NCI-H1105 treated with DMSO at 0.1 percent for 48 hours (cell line): ENCODE measurements around the gene LINGO1.

Source experiments
- DNase-seq: peaks from one replicate; lab custom pipeline; 2025; lab: John Stamatoyannopoulos, UW

Gene LINGO1

DNA sequence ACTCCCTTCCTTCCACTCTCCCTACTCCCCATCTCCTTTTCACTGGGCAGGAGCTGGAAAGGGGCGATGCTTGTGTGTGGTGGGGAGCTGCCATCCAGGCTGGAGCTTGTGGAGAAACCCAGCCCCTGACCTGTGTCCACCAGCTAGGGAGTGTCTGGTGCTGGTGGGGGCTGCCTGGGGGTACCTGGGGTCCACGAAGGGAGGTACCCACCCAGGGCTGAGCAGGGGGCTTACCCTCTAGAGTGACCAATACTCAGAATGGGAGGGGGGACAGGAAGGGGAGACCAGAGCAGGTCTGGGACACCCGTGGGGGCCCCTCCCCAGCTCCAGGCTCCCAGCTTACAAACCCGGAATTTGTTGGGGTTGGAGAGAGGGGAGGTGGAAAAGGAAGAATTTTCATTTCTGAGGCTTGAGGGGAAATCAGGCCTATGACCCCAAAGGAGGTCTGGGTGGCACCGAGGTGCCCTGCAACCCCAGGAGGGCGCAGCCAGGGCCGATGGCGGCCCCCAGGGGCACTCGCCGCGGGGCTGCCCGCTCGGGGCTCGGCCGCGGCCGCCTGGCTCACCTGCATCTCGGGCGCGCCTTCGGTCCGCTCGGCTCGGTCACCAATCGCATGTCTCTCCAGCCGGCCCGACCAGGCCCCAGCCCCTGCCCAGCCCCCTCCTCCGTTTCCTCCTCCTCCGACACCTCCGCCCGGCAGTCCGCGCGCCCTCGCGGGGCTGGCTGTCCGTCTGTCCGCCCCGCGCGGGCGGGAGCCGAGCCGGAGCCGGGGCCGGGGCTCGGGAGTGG, 773 bp downstream of the LINGO1 start:
- no peak for DNase-seq

DNA sequence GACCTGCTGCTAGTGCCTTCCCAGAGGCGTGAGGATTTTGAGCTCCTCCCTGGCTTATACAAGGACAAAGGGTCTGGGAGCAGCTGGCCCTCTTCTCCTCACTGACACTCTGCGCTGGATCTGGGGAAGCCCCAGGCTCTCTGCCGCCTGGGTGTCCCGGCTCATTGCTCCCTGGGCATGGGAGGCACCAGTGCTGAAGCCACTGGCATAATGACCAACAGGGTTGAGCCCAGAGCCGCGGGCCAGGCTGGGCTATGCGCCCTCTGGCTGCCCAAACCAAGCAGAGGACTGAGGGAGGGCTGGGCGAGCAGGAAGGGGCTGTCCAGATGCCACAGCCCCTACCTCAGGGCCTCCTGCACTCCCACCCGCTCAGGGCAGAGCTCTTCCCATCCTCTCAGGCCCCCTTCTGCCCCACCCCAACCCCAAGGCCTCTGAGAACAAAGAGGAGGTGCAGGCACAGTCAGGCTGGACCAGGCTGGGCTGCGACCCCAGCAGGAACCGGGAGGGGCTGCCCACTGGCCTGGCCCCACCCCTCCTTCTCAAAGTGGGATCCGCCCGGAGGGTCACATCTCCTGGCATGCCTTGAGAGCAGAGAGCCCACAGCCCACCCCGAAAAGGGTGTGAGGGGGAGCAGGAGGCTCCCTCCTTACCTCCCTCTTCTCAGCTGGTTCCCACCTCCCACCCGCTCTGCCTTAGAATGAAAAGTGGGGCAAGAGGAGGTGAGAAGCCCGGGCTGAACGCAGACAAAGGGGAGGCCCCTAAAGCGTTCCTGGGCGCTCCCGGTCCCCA, 1.6 kb downstream of the LINGO1 start:
- DNase-seq: no peak

DNA sequence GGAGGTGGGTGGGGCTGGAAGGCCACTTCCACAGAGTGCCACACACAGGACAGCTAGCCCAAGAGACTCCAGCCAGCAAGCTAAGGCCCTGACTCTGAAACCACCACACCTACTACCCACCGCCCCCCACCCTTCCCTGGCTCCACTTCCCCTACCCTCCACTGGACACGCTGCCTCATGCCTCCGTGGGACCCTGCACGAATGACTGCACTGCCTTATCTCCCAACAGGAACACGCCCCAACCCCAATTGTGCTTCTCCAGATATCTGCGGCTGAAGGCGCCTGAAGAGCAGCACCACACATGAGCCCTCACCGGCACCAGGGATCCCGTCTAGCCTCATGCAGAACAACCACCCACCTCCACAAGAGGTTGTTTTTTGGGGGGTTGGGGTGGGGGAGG, 2.7 kb downstream of the LINGO1 start:
- no peak for DNase-seq

DNA sequence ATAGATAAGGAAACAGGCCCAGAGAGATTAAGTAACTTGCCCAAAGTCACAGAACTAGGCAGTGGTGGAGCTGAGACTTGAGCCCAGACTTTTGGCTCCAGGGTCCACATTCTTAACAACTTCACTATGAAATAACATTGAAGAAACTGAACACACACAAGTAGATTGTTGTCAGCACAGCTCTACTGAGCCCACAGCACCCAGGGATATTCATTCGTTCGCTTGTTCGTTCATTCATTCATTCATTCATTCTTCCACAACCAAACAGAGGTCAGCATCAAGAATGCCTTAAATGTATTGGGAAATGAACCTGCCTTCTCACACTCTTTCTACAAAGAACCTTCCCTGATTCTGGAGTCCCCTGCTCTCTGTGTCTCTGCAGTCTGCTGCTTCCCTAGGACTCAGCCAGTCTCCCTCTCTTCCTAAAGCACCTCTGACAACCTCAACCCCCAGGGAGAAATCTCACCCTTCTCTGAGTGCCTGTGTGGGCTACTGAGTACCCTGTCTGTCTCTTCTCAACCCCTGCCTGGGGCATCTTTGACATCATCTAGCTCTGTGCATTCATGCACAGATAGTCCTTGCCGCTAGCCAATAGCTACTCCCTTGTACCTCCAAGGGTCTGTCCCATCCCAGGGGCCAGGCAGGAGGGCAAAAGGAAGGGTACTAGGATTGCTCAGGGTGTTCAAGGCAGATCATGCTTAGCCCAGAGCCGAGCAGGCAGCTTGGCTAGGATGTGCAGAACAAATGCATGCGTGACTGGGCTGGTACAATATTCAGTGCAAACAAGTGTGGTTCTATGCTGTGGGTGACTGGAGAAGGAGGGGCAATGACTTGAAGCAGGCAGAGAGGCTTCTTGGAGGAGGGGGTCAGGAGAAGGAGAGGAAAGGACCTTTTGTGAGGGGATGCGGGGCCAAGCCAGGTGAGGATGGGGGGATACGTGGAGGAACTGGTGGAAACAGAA, 3.4 kb downstream of the LINGO1 start:
- no peak for DNase-seq

DNA sequence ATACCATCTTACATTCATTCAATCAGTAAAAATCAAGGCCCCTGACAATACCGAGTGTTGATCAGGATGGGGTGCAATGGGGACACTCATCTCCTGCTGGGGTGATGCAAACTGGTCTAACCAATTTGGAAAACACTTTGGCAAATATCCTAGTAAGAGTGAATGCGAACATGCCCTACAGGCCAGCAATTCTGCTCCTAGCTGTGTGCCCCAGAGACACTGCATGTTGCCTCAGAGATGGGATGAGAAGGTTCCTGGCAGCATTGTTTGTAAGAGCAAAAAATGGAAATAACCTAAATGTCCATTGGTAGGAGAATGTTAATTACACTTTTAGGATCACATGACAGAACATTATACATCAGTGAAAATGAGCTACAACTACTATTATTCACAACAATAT, 4.7 kb downstream of the LINGO1 start:
- no peak for DNase-seq

DNA sequence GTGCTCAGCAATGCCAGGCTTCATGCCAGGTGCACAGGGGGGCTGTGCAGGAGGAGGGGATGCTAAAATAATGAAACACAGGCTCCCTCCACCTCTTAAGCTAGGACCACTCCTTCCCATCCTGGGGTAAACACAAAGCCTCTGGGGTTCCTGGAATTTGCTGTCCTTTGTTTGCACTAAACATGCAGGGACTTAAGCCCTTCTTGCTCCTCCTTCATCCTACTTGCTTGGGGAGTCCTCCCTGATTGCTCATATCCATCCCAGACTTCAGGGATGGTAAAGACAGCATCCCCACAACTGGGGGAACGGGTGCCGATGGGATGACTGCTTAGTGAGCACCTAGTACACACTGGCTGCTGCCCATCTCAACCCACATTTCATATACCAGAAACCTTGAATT, 5.1 kb downstream of the LINGO1 start:
- no peak for DNase-seq

DNA sequence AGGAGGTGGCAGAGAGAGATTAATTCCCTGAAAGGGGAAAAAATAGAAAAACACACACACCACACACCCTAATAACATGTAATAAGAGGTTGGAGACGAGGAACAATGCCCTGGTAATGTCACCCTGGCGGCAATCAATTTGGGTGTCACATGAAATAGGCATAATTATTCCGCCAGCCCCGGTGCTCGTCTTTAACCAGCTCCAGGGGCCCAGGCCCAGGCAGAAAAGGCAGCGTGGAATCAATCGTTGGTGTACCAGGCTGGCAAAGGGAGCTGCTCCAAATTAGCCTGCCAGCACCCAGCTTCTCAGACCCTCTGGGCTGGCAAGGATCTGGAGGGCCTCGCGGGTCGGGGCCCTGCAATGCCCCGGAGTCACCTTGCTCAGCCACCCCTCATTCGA, 5.6 kb downstream of the LINGO1 start:
- DNase-seq: peak; percentile 22

DNA sequence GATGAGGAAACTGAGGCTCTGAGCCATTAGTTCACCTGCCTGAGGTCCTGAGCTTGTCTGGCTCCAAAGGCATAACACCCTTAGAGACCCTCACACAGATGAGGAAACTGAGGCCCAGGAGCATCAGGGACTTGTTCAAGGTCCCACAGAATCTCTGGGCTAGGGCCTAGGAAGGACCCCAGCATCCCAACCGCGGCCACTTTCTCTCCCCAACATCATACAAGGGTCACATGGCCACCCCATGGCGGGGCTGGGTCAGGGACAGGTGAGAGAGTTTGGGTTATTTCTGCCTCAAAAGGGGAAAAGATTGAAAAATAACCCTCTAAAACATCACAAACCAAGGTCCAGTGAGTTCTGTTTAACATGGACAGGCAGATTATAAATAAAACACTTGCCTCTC, 6.7 kb downstream of the LINGO1 start:
- DNase-seq: no peak

DNA sequence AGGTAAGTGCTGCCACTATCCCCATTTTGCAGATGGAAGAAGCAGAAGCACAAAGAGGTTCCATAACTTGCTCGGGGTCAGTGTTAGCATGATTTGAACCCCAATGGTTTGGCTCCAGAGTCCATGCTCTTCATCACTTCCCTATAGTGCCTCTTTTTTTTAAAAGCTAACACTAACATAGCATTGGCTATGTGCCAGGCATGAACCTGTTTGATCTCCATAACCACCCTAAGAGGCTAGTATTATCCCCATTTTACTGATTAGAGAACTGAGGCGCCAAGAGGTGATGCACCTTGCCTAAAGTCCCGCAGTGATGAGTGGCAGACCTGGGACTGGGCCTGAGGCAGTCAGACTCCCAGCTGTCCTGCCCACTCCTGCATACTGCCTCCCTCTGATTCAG, 7.3 kb downstream of the LINGO1 start:
- no peak for DNase-seq

DNA sequence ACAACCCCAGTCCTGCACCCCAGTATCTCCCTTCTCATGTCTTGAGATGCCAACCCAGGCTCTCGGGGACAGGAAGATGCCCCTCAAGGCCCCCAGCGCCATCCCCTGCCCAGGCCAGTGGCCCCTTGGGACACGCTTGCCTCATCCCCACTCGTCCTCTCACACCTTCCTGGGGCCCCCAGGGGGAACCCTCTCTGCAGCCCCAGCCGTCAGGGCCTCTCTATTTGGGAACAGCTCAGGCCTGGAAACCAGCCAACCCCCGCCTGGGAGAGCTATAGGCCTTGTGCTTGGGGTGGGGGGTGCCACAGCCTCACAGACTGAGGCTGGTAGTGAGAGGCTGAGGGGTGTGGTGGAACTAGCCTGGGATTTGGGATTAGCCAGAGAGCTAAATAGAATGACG, 7.8 kb downstream of the LINGO1 start:
- no peak for DNase-seq

DNA sequence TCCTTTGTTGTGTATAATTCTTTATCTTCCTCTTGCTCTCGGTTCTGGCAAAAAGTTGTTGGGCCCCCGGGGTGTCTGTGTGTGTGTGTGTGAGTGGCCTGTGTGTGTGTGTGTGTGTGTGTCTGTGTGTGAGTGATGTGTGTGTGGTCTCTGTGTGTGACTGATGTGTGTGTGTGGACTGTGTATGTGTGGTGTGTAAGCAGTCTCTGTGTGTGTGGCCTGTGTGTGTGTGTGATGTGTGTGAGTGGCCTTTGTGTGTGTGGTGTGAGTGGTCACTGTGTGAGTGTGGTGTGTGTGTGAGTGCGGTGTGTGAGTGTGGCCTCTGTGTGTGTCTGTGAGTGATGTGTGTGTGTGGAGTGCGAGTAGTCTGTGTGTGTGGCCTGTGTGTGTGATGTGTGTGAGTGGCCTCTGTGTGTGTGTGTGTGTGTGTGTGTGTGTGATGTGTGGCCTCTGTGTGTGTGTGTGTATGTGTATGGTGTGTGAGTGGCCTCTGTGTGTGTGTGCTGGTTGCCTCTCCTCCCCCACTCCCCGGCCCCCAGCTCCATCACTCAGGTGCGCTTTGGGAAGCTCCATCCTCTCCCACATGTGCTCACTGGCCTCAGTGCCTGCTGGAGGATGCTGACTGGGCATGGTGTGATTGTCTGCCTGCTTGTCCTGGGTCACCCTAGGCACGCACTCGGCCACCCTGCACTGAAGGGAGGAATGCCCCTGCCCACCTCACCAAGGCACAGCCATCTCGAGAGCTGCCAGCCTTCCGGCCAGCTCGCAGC, 8.8 kb downstream of the LINGO1 start:
- no peak for DNase-seq

DNA sequence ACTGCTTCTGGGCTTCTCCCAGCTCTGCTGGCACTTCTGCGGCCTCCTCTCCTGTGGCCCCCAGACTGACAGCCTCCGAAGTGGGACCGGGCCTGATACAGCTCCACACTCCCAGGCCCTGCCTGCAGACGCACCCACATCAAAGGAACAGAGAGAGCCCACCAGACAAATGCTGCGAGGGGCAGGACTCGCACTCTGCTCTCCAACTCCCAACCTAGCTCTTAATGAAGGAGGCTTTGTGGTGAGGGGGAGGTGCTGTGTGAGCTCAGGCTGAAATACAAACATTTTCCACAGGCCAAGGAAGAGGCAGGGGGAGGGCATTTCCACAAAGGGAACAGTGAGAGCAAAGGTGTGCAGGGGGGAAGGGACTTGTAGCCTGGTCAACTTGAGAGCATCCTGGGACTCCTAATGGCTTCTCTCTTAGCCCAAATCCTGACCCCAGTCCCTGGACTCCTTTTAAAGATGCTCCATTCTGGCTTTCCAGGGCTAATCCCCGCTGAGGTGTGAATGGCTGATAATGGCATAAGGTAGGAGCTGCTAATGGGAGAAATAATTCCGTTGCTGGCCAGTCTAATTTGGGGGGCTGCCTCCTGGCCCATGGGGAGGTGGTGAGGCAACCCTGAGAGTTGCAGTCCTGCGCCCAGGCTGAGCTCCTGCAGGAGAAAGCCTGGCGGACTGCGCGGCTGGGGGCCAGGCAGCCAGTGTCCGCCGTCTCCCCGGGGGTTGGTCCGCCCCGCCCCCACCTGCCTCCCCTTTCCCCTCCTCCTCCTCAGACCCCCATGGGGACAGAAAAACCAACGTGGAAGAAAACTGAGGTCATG, 9.6 kb downstream of the LINGO1 start:
- DNase-seq: no peak

DNA sequence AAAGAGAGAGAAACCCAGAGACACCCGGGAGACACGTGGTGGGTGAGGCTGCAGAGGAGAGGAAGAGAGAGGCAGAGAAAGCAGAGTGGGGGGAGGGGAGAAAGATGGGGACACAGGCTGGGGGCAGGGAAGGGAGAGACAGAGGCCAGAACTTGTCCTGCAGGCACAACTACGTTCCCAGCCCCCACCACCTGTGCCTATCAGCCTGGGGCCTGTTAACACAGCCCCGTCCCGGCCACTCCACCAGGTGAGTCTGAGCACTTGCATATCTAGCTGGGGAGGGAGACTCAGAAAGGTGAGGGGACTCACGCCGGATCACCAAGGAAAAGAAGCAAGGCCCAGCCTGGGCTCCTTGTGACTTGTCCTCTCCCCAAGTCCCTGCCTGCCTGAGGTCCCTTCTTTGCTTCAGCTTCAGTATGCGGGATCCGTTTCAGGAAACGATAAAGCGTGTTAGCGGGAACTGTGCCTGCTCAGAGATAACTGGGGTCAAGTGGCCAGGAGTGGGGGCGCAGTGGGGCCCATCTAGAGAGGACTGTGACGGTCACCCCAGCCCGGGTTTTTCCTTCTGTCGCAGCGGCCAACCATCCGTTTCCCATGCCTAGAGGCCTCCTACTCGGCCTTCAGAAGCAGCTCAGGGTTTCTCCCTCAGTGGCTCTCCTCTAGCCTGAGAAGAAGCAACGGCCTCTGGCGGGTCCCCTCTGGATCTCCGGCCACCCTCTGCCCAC, 10.3 kb downstream of the LINGO1 start:
- DNase-seq: no peak

DNA sequence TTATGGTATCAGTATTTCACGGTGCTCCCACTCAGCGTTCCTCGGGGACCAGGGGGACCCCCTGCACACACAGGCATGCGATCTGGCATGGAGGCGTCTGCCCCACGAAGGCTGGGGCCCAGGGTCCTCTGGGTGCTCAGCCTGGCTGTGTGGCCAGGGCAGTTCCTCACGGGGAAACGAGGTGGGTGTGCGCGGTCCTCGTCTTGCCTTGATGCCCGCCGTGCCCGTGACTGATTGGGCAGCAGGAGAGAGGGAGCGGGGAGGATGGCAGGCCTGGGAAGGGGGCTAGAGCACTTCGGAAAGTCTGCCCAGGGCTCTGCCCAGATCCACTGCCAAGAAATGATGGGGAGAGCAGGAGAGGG, 10.9 kb downstream of the LINGO1 start:
- no peak for DNase-seq

DNA sequence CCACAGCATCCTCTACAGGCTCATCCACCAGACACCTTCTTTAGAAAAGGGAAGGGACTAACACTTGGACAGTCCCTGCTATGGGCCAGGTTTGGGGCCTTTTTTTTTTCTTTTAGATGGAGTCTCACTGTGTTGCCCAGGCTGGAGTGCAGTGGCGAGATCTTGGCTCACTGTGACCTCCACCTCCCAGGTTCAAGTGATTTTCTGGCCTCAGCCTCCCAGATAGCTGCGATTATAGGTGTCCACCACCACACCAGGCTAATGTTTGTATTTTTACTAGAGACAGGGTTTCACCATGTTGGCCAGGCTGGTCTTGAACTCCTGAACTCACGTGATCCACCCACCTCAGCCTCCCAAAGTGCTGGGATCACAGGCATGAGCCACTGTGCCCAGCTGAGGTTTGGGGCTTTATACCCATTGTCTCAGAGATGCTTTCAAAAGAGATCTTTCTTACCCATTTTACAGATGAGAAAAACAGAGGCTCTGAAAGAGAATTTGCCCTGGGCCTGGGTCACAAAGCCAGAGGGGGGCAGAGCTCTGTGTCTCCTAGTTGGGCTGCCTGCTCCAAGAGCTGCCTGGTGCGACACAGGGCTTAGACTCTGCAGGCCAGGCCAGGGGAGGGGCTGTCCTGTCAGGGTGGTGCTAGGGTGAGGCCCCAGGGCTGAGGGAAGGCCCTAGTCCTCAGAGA, 11.6 kb downstream of the LINGO1 start:
- no peak for DNase-seq

DNA sequence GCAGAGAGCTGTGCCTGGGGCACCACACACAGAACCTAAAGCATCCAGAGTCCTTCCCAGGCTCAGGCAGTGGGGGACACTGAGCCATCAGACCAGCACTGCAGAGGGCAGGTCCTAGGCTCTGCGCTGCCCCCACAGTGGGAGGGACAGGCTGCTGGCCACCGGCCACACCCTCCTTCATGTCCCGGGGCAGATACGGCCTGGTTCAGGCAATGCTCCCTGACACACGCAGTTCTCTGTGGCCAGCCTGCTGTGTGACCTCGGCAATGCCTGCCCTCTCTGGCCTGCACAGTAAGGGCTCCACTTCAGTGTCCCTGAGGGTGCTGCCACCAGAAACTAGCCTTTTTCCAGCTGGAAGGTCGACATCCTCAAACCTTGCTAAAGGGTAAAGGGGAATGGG, 12.4 kb downstream of the LINGO1 start:
- no peak for DNase-seq

DNA sequence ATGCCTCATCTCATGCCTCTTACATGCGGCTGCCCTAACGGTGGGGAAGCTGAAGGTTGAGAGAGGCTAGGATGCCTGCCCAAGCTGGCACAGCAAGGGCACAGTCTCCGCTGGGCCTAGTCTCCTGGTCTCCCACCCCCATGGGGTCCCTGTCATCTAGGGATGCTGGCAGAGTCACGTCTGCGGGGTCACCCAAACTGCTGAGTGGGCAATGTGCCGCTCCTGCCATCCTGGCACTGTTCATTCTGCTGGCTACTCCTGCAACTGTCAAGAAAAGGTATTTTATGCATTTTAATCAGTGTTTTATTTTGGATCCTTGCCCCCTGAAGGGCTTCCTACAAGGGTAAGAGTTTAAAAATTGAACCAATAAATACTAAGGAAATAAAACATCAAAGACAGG, 12.8 kb downstream of the LINGO1 start:
- DNase-seq: no peak

DNA sequence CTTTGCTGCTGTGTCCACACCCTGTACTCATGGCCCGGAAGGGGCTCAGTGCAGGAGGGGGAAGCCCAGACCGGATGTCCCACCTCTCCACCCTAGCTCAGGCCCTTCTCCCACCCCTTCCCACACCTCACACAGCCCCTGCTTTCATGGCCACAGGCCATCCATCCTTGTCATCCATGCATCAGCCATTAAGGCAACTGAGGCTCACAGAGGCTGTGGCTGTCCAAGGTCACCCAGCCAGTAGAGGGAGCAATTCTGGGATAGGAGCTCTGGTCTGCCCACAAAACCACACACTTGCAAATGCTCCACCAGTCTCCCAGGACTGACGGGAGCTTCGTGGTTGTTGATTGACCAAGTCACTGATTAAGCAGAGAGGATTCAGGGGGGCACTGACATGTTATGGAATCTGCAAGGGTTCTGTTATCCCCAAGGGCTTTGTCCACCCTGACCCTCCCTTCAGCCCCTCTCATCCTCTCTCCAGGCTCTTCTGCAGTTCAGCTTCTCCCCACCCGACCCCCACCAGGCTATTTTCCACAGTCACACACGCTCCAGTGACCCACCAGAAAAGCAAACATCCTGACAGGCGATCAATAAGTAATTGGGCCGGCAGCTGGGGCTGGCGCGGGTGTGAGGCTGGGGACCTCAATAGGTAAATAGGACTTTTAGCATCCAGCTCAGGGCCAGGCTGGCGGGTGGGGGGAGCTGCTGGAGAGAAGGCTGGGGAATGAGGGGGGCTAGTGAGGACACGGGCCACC, 15.1 kb downstream of the LINGO1 start:
- no peak for DNase-seq

DNA sequence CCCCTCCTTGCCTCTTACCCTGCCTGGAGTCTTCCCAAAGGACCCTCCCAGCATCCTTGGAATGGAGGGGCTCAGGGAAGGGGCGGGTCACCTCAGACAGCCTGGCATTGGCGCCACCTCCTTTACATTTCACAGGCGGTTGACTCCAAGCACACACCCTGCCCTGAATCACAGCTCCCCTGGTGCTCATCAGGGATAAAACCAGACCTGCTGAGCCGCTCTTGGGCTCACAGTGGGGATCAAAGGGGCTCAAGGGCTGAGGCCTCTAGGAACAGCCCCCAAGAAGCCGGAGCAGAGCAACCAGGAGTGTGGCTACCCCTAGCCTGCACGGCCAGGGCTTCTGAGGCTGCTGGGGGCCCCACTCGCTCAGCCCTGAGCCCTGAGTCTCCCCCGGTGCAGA, 16.6 kb downstream of the LINGO1 start:
- no peak for DNase-seq
